Fibroblast of pulmonary artery (primary cell): ENCODE data around the gene ALPK3.

Experiments used
- DNase-seq: peaks from one replicate; pipeline ENCODE4 v3.0.0-alpha.2; 2010; ENCODE audit warnings: low read depth
- H3K4me3 ChIP-seq: replicated peaks from 2 replicates; pipeline ENCODE4 v1.5.1; 2011; ENCODE audit warnings: low read depth, mild to moderate bottlenecking, control low read depth, low read length, moderate library complexity
- CTCF ChIP-seq: IDR thresholded peaks from 2 replicates; pipeline ENCODE4 v1.5.1; 2011; ENCODE audit warnings: mild to moderate bottlenecking, control low read depth, low read length, inconsistent platforms; ENCODE audit errors: missing control alignments

ALPK3 gene

GRCh38 chr15:84889313-84889990 lies 72.3 kb downstream of the ALPK3 start:
- TF ChIP-seq CTCF = no peak
- no peak for DNase-seq
- H3K4me3 ChIP-seq = no peak overlapping the region

GRCh38 chr15:84889991-84890669 lies 73.0 kb downstream of the ALPK3 start:
- TF ChIP-seq CTCF = no peak
- no peak for DNase-seq
- no peak overlapping the region for H3K4me3 ChIP-seq

- no peak overlapping the region for H3K4me3 ChIP-seq
- TF ChIP-seq CTCF = no peak
These were observed 73.6 kb downstream of the ALPK3 start for GRCh38 chr15:84890670-84891162.

GRCh38 chr15:84891339-84891738 lies 74.2 kb downstream of the ALPK3 start:
- no peak for DNase-seq
- TF ChIP-seq CTCF = no peak
- no peak overlapping the region for H3K4me3 ChIP-seq

More at GRCh38 chr15:84890670-84891162, 73.6 kb downstream of the ALPK3 start:
- no peak for DNase-seq

GRCh38 chr15:84892786-84893307 lies 75.7 kb downstream of the ALPK3 start:
- H3K4me3 ChIP-seq = no peak overlapping the region
- TF ChIP-seq CTCF = no peak
- no peak for DNase-seq

GRCh38 chr15:84893607-84894006 lies 76.5 kb downstream of the ALPK3 start:
- H3K4me3 ChIP-seq = no peak overlapping the region
- DNase-seq = no peak
- TF ChIP-seq CTCF = no peak
